Measurements from ENCODE around the gene LMBRD1. TPM values are rescaled to one million over a fixed set of nuclear protein-coding genes. Genes with fewer than 3 reads are reported as not detected.
"Not testable (repeated sequence)": the region's sequence is repeated elsewhere in the genome, so short reads cannot be mapped to it uniquely, and the experiment has no call there.

The LMBRD1 gene
- total and polyA plus RNA-seq, 12 donors = 35.6 to 63.8 (median 46.5) TPM

DNA sequence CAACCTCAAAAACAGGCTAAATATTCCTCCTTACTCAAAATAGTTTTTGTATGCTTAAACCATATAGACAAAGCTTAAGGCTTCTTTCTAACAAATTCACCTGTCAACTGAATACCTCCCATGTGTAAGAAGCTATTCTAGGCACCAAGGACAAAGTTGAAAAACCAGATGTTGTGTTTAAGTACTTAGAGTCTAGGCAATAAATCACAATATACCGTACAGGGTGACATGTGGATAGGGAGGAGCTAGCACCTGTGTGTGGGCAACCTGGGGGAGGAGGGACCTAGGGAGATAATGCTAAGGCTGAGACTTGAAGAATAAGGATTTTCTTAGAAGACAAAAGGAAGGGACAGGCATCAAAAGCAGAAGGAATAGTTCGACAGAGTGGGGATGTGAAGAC is 123.5 kb downstream of the LMBRD1 start:
- Histone ChIP-seq H3K4me1 (no peaks in the 10 kb centered on the region), H3K9me3 (no peaks in the 10 kb centered on the region), H3K4me3 (no peak overlapping the region), H3K27ac (no peak overlapping the region), H3K27me3 (no peaks in the 10 kb centered on the region), H3K36me3 (peaks cover 0 to 80% (median 31%) of the 10 kb centered on the region in 9 donors)
- intact Hi-C loops (cut with DNase I) = no loop called here
- TF ChIP-seq, protein P1, sequence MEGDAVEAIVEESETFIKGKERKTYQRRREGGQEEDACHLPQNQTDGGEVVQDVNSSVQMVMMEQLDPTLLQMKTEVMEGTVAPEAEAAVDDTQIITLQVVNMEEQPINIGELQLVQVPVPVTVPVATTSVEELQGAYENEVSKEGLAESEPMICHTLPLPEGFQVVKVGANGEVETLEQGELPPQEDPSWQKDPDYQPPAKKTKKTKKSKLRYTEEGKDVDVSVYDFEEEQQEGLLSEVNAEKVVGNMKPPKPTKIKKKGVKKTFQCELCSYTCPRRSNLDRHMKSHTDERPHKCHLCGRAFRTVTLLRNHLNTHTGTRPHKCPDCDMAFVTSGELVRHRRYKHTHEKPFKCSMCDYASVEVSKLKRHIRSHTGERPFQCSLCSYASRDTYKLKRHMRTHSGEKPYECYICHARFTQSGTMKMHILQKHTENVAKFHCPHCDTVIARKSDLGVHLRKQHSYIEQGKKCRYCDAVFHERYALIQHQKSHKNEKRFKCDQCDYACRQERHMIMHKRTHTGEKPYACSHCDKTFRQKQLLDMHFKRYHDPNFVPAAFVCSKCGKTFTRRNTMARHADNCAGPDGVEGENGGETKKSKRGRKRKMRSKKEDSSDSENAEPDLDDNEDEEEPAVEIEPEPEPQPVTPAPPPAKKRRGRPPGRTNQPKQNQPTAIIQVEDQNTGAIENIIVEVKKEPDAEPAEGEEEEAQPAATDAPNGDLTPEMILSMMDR (IDR thresholded peaks at IDR 0.05) = no peak
- ATAC-seq = no peak
- no peak for DNase-seq
- 78 to 82% methylated on average over 2 of the region's 2 CpGs for WGBS, 2 donors

DNA sequence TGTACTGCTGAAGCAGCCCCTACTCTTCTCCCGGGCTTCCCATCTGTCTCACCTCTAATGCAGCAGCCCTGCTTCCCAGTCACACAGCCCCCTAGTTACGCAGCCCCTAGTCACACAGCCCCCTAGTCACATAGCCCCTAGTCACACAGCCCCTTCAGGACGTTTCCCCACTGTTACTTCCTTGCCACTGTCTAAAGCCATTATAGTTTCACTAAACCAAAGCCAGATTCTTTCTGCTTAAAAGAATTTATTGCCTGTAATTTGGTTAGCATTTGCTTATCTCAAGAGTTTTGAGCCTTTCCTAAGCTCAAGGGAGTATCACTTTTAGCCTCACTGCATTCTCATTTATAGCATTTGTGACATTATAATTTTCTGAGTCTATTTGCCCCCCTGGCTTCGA is 127.9 kb downstream of the LMBRD1 start:
- WGBS, 2 donors = 72 to 77% methylated on average over 4 of the region's 4 CpGs
- Histone ChIP-seq H3K9me3 (no peaks in the 10 kb centered on the region), H3K27ac (no peak overlapping the region), H3K4me1 (no peaks in the 10 kb centered on the region), H3K27me3 (no peaks in the 10 kb centered on the region), H3K36me3 (peaks cover 0 to 42% (median 19%) of the 10 kb centered on the region in 9 donors), H3K4me3 (no peak overlapping the region)
- DNase-seq = no peak
- no peak for ATAC-seq
- intact Hi-C loops (cut with DNase I) = no loop called here
- TF ChIP-seq, protein P1 (IDR thresholded peaks at IDR 0.05) = no peak

DNA sequence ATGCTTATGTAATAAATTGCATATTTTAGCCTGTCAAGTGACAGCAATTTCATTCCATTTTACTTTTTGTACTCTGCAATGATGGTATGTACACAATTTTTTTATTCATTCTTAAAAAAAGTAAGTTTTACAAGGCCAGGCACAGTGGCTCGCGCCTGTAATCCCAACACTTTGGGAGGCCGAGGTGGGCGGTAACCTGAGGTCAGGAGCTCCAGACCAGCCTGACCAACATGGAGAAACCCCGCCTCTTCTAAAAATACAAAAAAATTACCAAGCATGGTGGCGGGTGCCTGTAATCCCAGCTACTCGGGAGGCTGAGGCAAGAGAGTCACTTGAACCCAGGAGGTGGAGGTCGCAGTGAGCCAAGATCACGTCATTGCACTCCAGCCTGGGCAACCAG is 130.0 kb downstream of the LMBRD1 start:
- H3K27ac ChIP-seq; H3K4me1 ChIP-seq; ATAC-seq; H3K4me3 ChIP-seq; intact Hi-C loops (cut with DNase I); H3K27me3 ChIP-seq; DNase-seq; H3K9me3 ChIP-seq: not testable (repeated sequence)
- WGBS, 2 donors = 94 to 95% methylated on average over 9 of the region's 9 CpGs
- peaks cover 0 to 22% (median 11%) of the 10 kb centered on the region in 9 donors for H3K36me3 ChIP-seq

DNA sequence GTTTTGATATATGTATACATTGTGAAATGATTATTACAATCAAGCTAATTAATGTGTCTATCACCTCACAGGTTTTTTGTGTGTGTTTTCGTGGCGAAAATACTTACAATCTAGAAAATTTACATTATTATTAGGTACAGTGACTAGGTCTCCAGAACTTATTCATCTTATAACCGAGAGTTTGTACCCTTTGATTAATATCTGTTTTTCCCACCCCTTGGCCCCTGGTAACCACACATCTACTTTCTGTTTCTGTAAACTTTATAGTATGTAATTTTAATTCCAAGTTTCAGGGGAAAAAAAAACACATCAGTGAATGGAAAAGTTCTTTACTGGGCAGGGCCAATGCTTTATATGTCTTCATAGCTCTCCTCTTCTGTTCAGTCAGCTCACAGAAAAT is 131.4 kb downstream of the LMBRD1 start:
- TF ChIP-seq, protein P1 (IDR thresholded peaks at IDR 0.05) = no peak
- 95 to 99% methylated on average over 3 of the region's 3 CpGs for WGBS, 2 donors
- Histone ChIP-seq H3K27me3 (no peaks in the 10 kb centered on the region), H3K4me3 (no peak overlapping the region), H3K36me3 (peaks cover 0 to 9% (median 5%) of the 10 kb centered on the region in 9 donors), H3K4me1 (no peaks in the 10 kb centered on the region), H3K9me3 (no peaks in the 10 kb centered on the region), H3K27ac (no peak overlapping the region)
- intact Hi-C loops (cut with DNase I) = no loop called here
- DNase-seq (no peak), ATAC-seq (no peak)

DNA sequence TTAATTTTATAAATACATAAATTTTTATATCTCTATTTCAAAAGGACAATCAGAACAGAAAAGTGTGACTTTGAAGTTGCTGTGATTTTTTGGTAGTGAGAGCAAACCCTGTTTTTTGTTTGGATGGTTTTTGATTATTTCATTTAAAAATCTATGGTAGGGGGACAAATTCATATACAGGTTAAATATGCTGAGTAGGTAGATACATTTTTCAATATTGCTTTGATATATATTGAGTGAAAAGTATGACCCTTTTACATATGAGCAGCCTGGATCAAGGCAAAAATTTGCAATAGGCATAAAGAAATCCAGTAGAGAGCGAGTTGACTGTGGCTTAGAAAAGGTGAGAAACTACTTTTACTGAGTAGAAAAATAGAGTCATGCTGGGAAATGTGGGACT is 132.3 kb downstream of the LMBRD1 start:
- no peaks in the 10 kb centered on the region for H3K36me3 ChIP-seq
- H3K4me3 ChIP-seq = no peak overlapping the region
- no peaks in the 10 kb centered on the region for H3K4me1 ChIP-seq
- intact Hi-C loops (cut with DNase I) = no loop called here
- DNase-seq (no peak), ATAC-seq (no peak)
- no peak overlapping the region for H3K27ac ChIP-seq
- TF ChIP-seq, protein P1 (IDR thresholded peaks at IDR 0.05) = no peak
- H3K27me3 ChIP-seq = no peaks in the 10 kb centered on the region
- WGBS, 2 donors = 83 to 91% methylated on average over 1 of the region's 1 CpG
- H3K9me3 ChIP-seq = peaks cover 0 to 5% (median 0%) of the 10 kb centered on the region in 11 donors

Data from heart right ventricle (tissue), 16 donors.